ENCODE data around the gene APBB1IP. TPM values are rescaled to one million over a fixed set of nuclear protein-coding genes. Genes with fewer than 3 reads are reported as not detected.

The APBB1IP gene
- total RNA-seq, 2 donors from 2014 or later = 73.9 to 77.1 TPM

DNA sequence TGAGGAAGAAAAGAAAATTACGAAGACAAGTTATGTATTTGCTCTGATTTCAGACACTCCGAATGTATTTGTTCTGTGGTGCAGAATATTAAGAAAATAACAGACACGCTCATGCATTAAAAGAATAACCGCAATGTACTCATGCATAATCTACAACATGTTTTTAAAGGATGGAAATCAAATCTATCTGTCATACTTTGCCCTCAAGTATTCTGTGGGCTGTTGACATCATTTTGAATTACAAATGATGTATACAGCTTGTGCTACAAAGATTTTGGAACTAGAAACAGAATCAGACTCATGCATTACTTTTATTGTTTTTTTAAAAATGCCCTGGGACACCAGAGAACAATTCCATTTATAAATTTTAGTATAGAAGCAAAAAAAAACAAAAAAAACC, 69.9 kb downstream of the APBB1IP start:
- H3K9me3 ChIP-seq (ENCODE audit: control insufficient read depth, low read length, poor library complexity, severe bottlenecking) = peaks cover 6% of the 10 kb centered on the region
- H3K27ac Mint-ChIP-seq = peak overlapping the region; percentile 85
- H3K27me3 Mint-ChIP-seq = no peaks in the 10 kb centered on the region
- H3K4me1 Mint-ChIP-seq = peaks cover 21% of the 10 kb centered on the region
- ATAC-seq (no peak), DNase-seq (no peak)
- peaks cover 19% of the 10 kb centered on the region for H3K36me3 Mint-ChIP-seq (ENCODE audit: low read depth)
- no peak overlapping the region for H3K4me3 Mint-ChIP-seq

DNA sequence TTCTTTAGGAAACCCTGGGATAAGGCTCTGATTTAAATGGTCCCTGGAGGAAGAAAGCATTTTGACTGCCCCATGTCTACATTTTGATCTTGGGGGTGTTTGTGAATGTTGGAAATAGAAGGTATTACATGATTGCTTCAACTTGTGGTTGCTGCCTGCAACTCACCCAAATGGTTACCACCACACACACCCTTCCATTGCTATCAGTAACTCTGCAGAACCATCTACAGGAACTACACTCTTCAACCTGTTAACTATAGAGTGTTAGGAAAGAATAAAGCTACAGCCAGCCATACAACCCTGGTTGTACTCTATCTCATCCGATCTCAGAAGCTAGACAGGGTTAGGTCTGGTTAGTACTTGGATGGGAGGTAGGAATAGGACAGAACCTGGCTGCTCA, 71.2 kb downstream of the APBB1IP start:
- DNase-seq (no peak), ATAC-seq (no peak)
- Mint-ChIP-seq H3K27me3 (no peaks in the 10 kb centered on the region), H3K4me1 (peaks cover 17% of the 10 kb centered on the region), H3K4me3 (no peak overlapping the region), H3K27ac (peak overlapping the region; percentile 19), H3K36me3 (ENCODE audit: low read depth) (peaks cover 23% of the 10 kb centered on the region)
- H3K9me3 ChIP-seq (ENCODE audit: control insufficient read depth, low read length, poor library complexity, severe bottlenecking) = peaks cover 7% of the 10 kb centered on the region

DNA sequence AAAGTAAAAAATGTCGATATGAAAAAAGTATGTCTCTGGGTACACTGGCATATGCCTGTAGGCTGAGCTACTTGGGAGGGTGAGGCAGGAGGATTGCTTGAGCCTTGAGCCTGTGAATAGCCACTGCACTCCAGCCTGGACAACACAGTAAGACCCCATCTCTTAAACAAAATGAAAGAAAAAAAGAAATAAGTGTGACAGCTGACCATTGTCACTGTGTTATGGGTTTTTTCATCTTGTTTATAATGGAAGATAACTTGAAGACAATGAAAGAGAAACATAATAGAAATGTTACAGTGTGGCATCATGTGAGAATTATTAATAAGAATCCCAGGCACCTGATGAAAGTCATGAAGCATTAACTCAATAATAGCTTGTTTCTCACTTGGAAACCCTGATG, 75.0 kb downstream of the APBB1IP start:
- Mint-ChIP-seq H3K4me3 (no peak overlapping the region), H3K27ac (no peak overlapping the region), H3K4me1 (peaks cover 6% of the 10 kb centered on the region), H3K27me3 (no peaks in the 10 kb centered on the region), H3K36me3 (ENCODE audit: low read depth) (peaks cover 13% of the 10 kb centered on the region)
- DNase-seq (no peak), ATAC-seq (no peak)
- H3K9me3 ChIP-seq (ENCODE audit: control insufficient read depth, low read length, poor library complexity, severe bottlenecking) = peaks cover 7% of the 10 kb centered on the region

DNA sequence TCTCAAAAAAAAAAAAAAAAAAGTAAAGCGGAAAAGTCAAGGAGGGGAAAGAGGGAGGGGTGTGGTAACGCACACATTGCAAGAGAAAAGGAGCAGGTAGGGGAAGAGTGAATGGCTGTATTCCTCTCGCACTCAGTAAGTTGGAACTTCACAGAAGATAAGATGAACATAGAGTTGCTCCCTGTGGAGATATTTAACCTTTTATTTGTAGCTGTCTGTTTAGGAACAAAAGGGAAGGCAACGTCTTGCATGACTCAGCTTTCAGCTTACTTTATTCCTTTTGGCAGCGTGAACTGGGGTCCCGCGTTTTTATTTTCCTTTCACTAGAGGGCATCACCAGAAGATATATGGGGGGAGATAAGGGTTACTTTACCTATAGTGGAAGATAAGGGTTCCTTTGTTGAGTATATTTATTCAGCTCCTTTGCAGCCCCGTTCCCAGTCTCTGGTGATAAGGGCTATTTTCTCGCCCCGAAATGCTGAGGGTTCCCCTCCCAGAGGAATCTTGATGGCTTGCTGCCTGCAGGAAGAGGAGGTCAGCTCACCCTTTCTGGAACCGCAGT, 78.5 kb downstream of the APBB1IP start:
- ATAC-seq = no peak
- DNase-seq = no peak
- peaks cover 7% of the 10 kb centered on the region for H3K9me3 ChIP-seq (ENCODE audit: control insufficient read depth, low read length, poor library complexity, severe bottlenecking)
- peak overlapping the region; percentile 71 for H3K27ac Mint-ChIP-seq
- peaks cover 6% of the 10 kb centered on the region for H3K4me1 Mint-ChIP-seq
- H3K36me3 Mint-ChIP-seq (ENCODE audit: low read depth) = peaks cover 20% of the 10 kb centered on the region
- H3K4me3 Mint-ChIP-seq = no peak overlapping the region
- no peaks in the 10 kb centered on the region for H3K27me3 Mint-ChIP-seq

DNA sequence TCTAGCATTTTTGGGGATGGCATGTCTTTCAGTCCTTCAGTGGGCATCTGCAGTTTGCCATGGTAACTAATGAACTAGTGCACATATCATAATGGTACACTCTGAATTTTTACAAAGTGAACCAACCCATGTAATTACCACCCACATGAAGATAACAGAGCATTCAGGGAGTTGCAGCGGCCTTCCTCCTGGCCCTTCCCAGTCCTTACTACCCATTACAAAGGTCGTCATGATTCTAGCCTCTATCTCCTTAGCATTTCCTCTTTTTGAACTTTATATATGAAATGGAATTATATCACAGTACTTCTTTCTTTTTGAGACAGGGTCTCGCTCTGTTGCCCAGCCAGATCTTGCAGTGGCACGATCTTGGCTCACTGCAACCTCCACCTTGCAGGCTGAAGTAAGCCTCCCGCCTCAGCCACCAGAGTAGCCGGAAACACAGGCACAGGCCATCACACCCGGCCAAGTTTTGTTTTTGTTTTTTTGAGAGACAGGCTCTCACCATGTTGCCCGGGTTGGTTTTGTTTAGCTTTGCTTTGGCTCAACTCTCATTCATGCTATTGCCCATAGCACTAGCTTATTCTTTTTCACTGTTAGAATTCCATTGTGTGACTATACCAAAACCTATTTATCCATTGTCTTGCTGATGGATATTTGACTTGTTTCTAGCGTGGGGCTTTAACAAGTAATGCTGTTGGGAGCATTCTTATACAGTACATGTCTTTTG, 79.2 kb downstream of the APBB1IP start:
- Mint-ChIP-seq H3K4me1 (peaks cover 8% of the 10 kb centered on the region), H3K27ac (peak overlapping the region; percentile 71), H3K36me3 (ENCODE audit: low read depth) (peaks cover 20% of the 10 kb centered on the region), H3K4me3 (no peak overlapping the region), H3K27me3 (no peaks in the 10 kb centered on the region)
- ATAC-seq (no peak), DNase-seq (no peak)
- peaks cover 6% of the 10 kb centered on the region for H3K9me3 ChIP-seq (ENCODE audit: control insufficient read depth, low read length, poor library complexity, severe bottlenecking)

DNA sequence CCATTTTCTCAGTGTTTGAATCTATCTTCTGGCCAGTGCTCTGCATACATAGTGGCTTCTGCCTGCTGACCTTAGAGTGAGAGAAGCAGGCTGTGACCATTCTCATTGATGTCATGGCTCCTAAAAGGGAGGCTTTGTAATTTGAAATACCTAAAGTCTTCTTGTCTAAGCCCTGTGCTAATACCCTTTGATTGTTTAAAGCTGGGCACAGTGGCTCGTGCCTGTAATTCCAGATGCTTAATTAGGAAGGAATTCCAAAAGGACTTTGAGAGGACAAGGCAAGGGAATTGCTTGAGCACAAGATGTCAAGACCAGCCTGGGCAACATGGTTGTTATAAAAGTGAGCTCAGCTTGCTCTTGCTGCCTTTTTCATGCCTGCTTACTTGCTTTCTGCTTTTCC, 81.7 kb downstream of the APBB1IP start:
- Mint-ChIP-seq H3K4me3 (no peak overlapping the region), H3K27ac (no peak overlapping the region), H3K4me1 (peaks cover 14% of the 10 kb centered on the region), H3K27me3 (no peaks in the 10 kb centered on the region), H3K36me3 (ENCODE audit: low read depth) (peaks cover 17% of the 10 kb centered on the region)
- no peaks in the 10 kb centered on the region for H3K9me3 ChIP-seq (ENCODE audit: control insufficient read depth, low read length, poor library complexity, severe bottlenecking)
- no peak for DNase-seq
- ATAC-seq = no peak

DNA sequence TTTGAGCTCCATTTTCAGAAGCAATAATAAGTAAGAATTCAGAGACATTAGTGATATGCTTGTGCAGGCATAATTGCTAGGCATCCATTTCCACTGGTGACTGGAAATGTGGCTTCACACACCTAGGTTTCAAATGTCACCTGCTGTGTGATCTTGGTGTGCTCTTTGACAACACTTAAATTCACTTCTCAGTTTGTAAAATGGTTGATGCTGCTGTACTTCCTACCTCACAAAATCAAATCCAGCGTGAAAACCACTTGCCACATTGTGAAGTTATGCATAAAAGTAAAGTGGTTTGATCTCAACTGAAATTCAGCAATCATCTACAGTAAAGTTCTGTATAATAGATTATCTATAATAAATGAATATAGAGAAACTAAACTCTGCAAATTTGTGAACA, 82.4 kb downstream of the APBB1IP start:
- Mint-ChIP-seq H3K36me3 (ENCODE audit: low read depth) (peaks cover 15% of the 10 kb centered on the region), H3K27me3 (no peaks in the 10 kb centered on the region), H3K4me3 (no peak overlapping the region), H3K4me1 (peaks cover 14% of the 10 kb centered on the region), H3K27ac (no peak overlapping the region)
- no peak for ATAC-seq
- no peaks in the 10 kb centered on the region for H3K9me3 ChIP-seq (ENCODE audit: control insufficient read depth, low read length, poor library complexity, severe bottlenecking)
- no peak for DNase-seq

DNA sequence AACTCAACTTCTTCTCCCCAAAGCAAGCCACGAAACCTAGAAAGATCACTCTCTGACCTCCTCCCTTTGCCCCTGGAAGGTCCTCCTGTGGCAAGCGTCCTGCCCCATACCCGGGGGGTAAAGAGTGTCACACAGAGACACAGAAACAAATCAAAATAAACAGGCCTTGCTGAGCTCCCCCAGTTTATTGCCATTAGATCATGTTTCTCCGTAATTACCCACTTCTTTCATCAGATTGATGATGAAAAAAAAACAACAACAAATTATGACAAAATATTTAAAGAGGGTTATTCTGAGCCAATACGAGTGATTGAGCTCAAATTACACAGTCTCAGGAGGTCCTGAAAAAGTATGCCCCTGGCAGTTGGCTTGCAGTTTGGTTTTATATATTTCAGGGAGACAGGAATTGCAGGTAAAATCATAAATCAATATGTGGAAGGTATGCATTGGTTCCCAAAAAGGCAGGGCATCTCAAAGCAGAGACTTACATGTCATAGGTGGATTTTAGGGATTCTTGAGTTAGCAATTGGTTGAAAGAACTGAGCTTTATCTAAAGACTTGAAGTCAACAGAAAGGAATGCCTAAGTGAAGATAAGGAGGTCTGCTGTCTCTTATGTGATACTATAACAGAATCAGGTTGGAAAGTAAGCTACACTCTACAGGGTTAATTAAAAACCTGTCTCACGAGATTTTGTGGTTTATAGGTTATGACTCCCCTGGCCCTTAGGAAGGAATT, 86.2 kb downstream of the APBB1IP start:
- H3K27ac Mint-ChIP-seq = peak overlapping the region; percentile 77
- peaks cover 12% of the 10 kb centered on the region for H3K36me3 Mint-ChIP-seq (ENCODE audit: low read depth)
- H3K9me3 ChIP-seq (ENCODE audit: control insufficient read depth, low read length, poor library complexity, severe bottlenecking) = no peaks in the 10 kb centered on the region
- H3K27me3 Mint-ChIP-seq = no peaks in the 10 kb centered on the region
- peaks cover 10% of the 10 kb centered on the region for H3K4me1 Mint-ChIP-seq
- ATAC-seq (no peak), DNase-seq (no peak)
- H3K4me3 Mint-ChIP-seq = no peak overlapping the region

DNA sequence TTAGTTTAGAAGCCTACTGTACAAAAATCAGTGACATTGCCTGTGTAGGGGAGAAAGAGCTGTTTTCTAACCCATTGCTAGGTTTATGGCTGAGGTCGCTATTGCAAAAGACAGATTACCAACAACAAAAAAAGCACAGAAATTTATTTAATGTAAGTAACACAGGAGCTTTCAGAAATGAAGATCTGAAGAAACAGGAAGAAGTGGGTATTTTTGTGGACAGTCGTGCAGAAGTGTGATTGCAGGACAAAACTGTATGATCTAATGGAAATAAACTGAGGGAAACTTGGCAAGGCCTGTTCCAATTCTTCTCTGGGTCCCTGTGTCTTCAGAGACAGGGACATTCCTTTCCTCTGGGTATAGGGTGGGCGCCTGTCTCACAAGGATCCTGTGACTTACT, 87.4 kb downstream of the APBB1IP start:
- H3K4me1 Mint-ChIP-seq = peaks cover 10% of the 10 kb centered on the region
- no peak for DNase-seq
- no peaks in the 10 kb centered on the region for H3K27me3 Mint-ChIP-seq
- H3K4me3 Mint-ChIP-seq = no peak overlapping the region
- peaks cover 7% of the 10 kb centered on the region for H3K36me3 Mint-ChIP-seq (ENCODE audit: low read depth)
- H3K9me3 ChIP-seq (ENCODE audit: control insufficient read depth, low read length, poor library complexity, severe bottlenecking) = no peaks in the 10 kb centered on the region
- ATAC-seq = no peak
- H3K27ac Mint-ChIP-seq = peak overlapping the region; percentile 24

DNA sequence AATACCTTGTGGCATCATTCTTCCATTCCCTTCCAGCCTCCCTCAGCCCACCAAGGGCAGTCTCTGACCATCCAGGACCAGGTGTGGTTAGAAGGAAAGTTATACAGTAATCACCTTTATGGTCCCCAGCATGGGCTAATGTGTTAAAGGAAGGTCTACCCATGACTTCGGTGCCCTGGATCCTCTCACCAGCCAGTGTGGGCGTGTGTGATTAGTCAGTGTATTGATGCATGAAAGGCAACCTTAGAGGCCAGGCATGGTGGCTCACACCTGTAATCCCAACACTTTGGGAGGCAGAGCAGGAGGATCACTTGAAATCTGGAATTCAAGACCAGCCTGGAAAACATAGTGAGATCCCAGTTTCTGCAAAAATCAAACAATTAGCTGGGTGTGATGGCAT, 88.9 kb downstream of the APBB1IP start:
- ATAC-seq (no peak), DNase-seq (no peak)
- H3K9me3 ChIP-seq (ENCODE audit: control insufficient read depth, low read length, poor library complexity, severe bottlenecking) = no peaks in the 10 kb centered on the region
- peaks cover 10% of the 10 kb centered on the region for H3K4me1 Mint-ChIP-seq
- peak overlapping the region; percentile 11 for H3K27ac Mint-ChIP-seq
- no peaks in the 10 kb centered on the region for H3K27me3 Mint-ChIP-seq
- no peak overlapping the region for H3K4me3 Mint-ChIP-seq
- peaks cover 4% of the 10 kb centered on the region for H3K36me3 Mint-ChIP-seq (ENCODE audit: low read depth)

DNA sequence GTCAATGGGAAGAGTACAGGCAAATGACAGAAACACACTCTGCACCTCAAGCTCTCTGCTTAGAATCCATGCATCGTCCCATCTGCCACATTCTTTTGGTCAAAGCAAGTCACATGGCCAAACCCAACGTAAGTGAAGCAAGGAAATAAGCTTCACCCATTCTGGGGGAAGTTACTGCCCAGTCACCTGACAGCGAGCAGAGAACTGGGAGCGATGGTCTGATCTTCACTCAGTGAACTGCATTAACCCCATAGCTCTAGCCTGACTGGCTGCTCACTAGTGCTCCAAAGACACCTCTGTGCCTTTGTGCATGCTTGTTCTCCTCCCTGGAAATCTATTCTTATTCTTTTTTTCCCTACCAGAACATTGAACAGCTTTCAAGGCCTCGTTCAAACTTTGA, 89.9 kb downstream of the APBB1IP start:
- no peak overlapping the region for H3K27ac Mint-ChIP-seq
- peaks cover 4% of the 10 kb centered on the region for H3K36me3 Mint-ChIP-seq (ENCODE audit: low read depth)
- no peak for ATAC-seq
- H3K4me1 Mint-ChIP-seq = peaks cover 8% of the 10 kb centered on the region
- no peaks in the 10 kb centered on the region for H3K27me3 Mint-ChIP-seq
- no peak for DNase-seq
- H3K9me3 ChIP-seq (ENCODE audit: control insufficient read depth, low read length, poor library complexity, severe bottlenecking) = no peaks in the 10 kb centered on the region
- no peak overlapping the region for H3K4me3 Mint-ChIP-seq

DNA sequence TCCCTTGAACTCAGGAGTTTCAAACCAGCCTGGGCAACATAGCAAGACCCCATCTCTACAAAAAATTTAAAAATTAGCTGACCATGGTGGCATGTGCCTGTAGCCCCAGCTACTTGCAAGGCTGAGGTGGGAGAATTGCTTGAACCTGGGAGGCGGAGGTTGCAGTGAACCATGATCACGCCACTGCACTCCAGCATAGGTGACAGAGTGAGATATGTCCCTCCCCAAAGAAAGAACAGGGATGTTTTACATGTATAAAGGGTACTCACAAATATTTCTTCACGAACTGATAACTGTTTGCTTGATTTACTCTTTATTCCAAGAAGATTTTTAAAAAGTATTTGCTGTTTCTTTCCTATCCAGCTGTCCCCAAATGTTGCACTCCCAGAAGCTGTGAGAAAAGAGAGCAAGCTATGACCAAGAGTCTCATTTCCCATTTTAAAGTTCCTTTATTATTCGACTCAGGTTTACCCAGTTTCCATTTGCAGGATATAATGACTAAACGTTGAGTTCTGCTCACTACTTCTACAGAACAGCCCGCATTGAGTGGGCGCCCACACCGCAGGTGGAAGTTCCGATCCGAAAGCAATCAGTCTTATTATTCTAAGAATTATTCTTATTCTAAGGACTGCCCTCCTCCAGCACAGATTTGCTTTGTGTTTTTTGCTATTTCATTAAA, 90.7 kb downstream of the APBB1IP start:
- Mint-ChIP-seq H3K4me1 (peaks cover 13% of the 10 kb centered on the region), H3K36me3 (ENCODE audit: low read depth) (peaks cover 4% of the 10 kb centered on the region), H3K27ac (peak overlapping the region; percentile 57), H3K27me3 (no peaks in the 10 kb centered on the region), H3K4me3 (no peak overlapping the region)
- no peak for DNase-seq
- H3K9me3 ChIP-seq (ENCODE audit: control insufficient read depth, low read length, poor library complexity, severe bottlenecking) = no peaks in the 10 kb centered on the region
- ATAC-seq = no peak

DNA sequence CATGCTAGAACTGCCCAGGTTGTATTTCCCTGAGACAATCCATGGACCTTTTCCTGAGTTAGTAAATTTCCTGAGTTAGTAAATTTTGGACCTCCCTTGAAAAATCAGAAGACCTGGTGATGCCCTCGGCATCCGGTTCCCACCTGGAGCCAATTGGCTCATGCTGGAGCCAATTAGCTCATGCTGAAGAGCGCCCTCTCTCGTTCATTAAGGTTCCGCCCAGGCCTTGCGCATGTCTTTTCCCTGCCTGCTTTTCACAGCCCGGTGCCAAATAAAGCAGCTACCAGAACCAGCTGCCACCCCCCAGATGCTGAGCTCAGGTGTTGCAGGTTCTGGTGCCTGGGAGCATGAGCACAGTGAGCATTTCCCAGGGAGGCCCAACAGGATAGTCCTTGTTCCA, 96.2 kb downstream of the APBB1IP start:
- Mint-ChIP-seq H3K4me3 (no peak overlapping the region), H3K27me3 (no peaks in the 10 kb centered on the region), H3K36me3 (ENCODE audit: low read depth) (peaks cover 5% of the 10 kb centered on the region), H3K4me1 (peaks cover 7% of the 10 kb centered on the region), H3K27ac (peak overlapping the region; percentile 65)
- H3K9me3 ChIP-seq (ENCODE audit: control insufficient read depth, low read length, poor library complexity, severe bottlenecking) = no peaks in the 10 kb centered on the region
- no peak for ATAC-seq
- no peak for DNase-seq
